Trophoblast cell (in vitro differentiated cells and primary cell): ENCODE measurements around the gene PHOSPHO1.

ENCODE experiments used
- DNase-seq, 2 donors: peaks; one replicate each; pipeline ENCODE4 v3.0.0-alpha.2; 2016
- H2AFZ ChIP-seq: 2 replicates; pipeline ENCODE4 v1.6.1; 2013; ENCODE audit warnings: low read length, moderate library complexity, mild to moderate bottlenecking; ENCODE audit not compliant: insufficient read depth, poor library complexity
- H2AK5ac ChIP-seq: 2 replicates; pipeline ENCODE4 v1.6.1; 2013; ENCODE audit warnings: mild to moderate bottlenecking, low read length
- H2BK120ac ChIP-seq: 2 replicates; pipeline ENCODE4 v1.6.1; 2013; ENCODE audit warnings: low read length, mild to moderate bottlenecking, moderate library complexity; ENCODE audit not compliant: insufficient read depth, poor library complexity
- H2BK12ac ChIP-seq: 2 replicates; pipeline ENCODE4 v1.6.1; 2013; ENCODE audit warnings: mild to moderate bottlenecking, low read length, moderate library complexity
- H2BK5ac ChIP-seq: 2 replicates; pipeline ENCODE4 v1.6.1; 2013; ENCODE audit warnings: low read length, low read depth, moderate library complexity, mild to moderate bottlenecking; ENCODE audit not compliant: poor library complexity
- H3K14ac ChIP-seq: 2 replicates; pipeline ENCODE4 v1.6.1; 2013; ENCODE audit warnings: mild to moderate bottlenecking, low read length
- H3K18ac ChIP-seq: 2 replicates; pipeline ENCODE4 v1.6.1; 2013; ENCODE audit warnings: mild to moderate bottlenecking, low read length
- H3K23ac ChIP-seq: 2 replicates; pipeline ENCODE4 v1.6.1; 2013; ENCODE audit warnings: low read length
- H3K27ac ChIP-seq: 2 replicates; pipeline ENCODE4 v1.5.1; 2013; ENCODE audit warnings: low read depth, mild to moderate bottlenecking, inconsistent platforms, low read length, moderate library complexity
- H3K27me3 ChIP-seq: 2 replicates; pipeline ENCODE4 v1.6.1; 2013; ENCODE audit warnings: inconsistent platforms, mild to moderate bottlenecking, low read length, moderate library complexity; ENCODE audit not compliant: insufficient read depth
- H3K36me3 ChIP-seq, 2 experiments: 1 replicate in 1 of 2; 2 replicates in 1 of 2; pipeline ENCODE4 v1.6.1; 2013; ENCODE audit warnings: low read length in 2 of 2, mild to moderate bottlenecking in 2 of 2, moderate library complexity in 1 of 2; ENCODE audit not compliant: insufficient read depth in 2 of 2, control insufficient read depth in 1 of 2
- H3K4ac ChIP-seq: 2 replicates; pipeline ENCODE4 v1.6.1; 2013; ENCODE audit warnings: low read depth, mild to moderate bottlenecking, low read length, moderate library complexity
- H3K4me1 ChIP-seq, 2 experiments: 1 replicate in 1 of 2; 2 replicates in 1 of 2; pipeline ENCODE4 v1.6.1; 2013; ENCODE audit warnings: low read length in 2 of 2, mild to moderate bottlenecking in 2 of 2, moderate library complexity in 1 of 2; ENCODE audit not compliant: insufficient read depth in 2 of 2, control insufficient read depth in 1 of 2
- H3K4me2 ChIP-seq: 2 replicates; pipeline ENCODE4 v1.6.1; 2013; ENCODE audit warnings: inconsistent platforms, mild to moderate bottlenecking, low read length, moderate library complexity
- H3K4me3 ChIP-seq: 2 replicates; pipeline ENCODE4 v1.5.1; 2013; ENCODE audit warnings: mild to moderate bottlenecking, low read depth, low read length, inconsistent platforms
- H3K79me1 ChIP-seq: one replicate; pipeline ENCODE4 v1.6.1; 2013; ENCODE audit warnings: low read length
- H3K79me2 ChIP-seq: 2 replicates; pipeline ENCODE4 v1.6.1; 2013; ENCODE audit warnings: low read length, mild to moderate bottlenecking; ENCODE audit not compliant: control insufficient read depth, insufficient read depth, poor library complexity
- H3K9ac ChIP-seq: 2 replicates; pipeline ENCODE4 v1.6.1; 2013; ENCODE audit warnings: mild to moderate bottlenecking, low read length
- H3K9me3 ChIP-seq: 2 replicates; pipeline ENCODE4 v1.6.1; 2013; ENCODE audit warnings: low read depth, mild to moderate bottlenecking, control low read depth, inconsistent platforms, low read length; ENCODE audit not compliant: insufficient read depth
- H4K12ac ChIP-seq: 2 replicates; pipeline ENCODE4 v1.6.1; 2013; ENCODE audit warnings: low read depth, mild to moderate bottlenecking, low read length, moderate library complexity
- H4K8ac ChIP-seq: 2 replicates; pipeline ENCODE4 v1.6.1; 2013; ENCODE audit warnings: low read depth, mild to moderate bottlenecking, low read length, moderate library complexity
- H4K91ac ChIP-seq: one replicate; pipeline ENCODE4 v1.6.1; 2013; ENCODE audit warnings: low read depth, mild to moderate bottlenecking, low read length, moderate library complexity
- WGBS: extraction: QIAGEN DNeasy Blood & Tissue Kit; methylation state at CpG from one replicate; pipeline ENCODE4 v1.1.7; 2013; ENCODE audit warnings: missing lambda C conversion rate; ENCODE audit not compliant: insufficient read length, insufficient coverage; ENCODE audit errors: extremely low coverage; 5-methylcytosine and 5-hydroxymethylcytosine counted together

PHOSPHO1 gene

DNA sequence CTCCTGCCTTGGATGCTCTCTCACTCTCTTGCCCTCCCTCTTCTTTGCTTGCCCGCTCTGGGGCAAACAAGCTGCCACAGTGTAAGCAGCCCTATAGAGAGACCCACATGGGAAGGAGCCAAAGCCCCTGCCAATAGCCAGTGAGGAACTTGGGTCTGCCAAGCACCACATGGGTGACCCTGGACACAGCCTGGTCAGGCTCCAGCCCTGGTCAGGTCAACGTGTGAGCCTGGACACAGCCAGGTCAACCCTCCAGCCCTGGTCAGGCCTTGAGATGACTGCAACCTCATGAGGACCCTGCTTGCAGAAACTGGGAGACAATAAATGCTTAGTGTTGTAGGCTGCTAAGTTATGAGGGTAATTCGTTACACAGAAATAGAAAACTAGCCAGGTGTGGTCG is 14.3 kb upstream of the PHOSPHO1 start:
- Histone ChIP-seq H3K9me3 (no peaks in the 10 kb centered on the region), H3K4me1 (no peaks in the 10 kb centered on the region), H3K79me2 (no peaks in the 10 kb centered on the region), H4K12ac (no peak overlapping the region), H3K23ac (no peak overlapping the region), H3K9ac (no peak overlapping the region), H4K91ac (no peak overlapping the region), H3K4me3 (no peak overlapping the region), H2BK12ac (no peak overlapping the region), H2BK5ac (no peak overlapping the region), H3K4me2 (no peak overlapping the region), H2BK120ac (no peak overlapping the region), H3K36me3 (no peaks in the 10 kb centered on the region), H2AK5ac (no peak overlapping the region), H3K27ac (no peak overlapping the region), H2AFZ (no peak overlapping the region), H3K79me1 (peaks cover 3% of the 10 kb centered on the region), H3K14ac (no peak overlapping the region), H3K18ac (no peak overlapping the region), H4K8ac (no peak overlapping the region), H3K27me3 (no peaks in the 10 kb centered on the region), H3K4ac (no peak overlapping the region)
- no peak for DNase-seq
- WGBS: no CpG with 5 or more reads among the region's 4 CpGs

DNA sequence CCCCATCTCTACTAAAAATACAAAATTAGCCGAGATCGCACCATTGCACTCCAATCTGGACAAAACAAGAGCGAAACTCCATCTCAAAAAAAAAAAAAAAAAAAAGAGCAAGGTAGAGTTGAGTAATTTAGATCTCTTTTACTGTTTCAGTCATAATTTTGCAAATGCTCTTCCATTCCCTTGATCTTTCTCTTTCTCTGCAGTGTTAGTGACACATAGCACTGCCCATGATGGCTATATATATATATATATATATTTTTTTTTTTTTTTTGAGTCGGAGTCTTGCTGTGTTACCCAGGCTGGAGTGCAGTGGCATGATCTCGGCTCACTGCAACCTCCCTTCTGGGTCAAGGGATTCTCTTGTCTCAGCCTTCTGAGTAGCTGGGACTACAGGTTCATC is 12.2 kb upstream of the PHOSPHO1 start:
- Histone ChIP-seq H3K4ac (no peak overlapping the region), H3K4me2 (no peak overlapping the region), H3K36me3 (no peaks in the 10 kb centered on the region), H2AFZ (no peak overlapping the region), H3K23ac (no peak overlapping the region), H2BK12ac (no peak overlapping the region), H2AK5ac (no peak overlapping the region), H3K14ac (no peak overlapping the region), H3K4me1 (no peaks in the 10 kb centered on the region), H2BK5ac (no peak overlapping the region), H4K91ac (no peak overlapping the region), H3K79me1 (no peaks in the 10 kb centered on the region), H3K9me3 (no peaks in the 10 kb centered on the region), H4K8ac (no peak overlapping the region), H3K4me3 (no peak overlapping the region), H3K79me2 (no peaks in the 10 kb centered on the region), H3K27me3 (no peaks in the 10 kb centered on the region), H4K12ac (no peak overlapping the region), H3K27ac (no peak overlapping the region), H3K18ac (no peak overlapping the region), H3K9ac (no peak overlapping the region), H2BK120ac (no peak overlapping the region)
- no peak for DNase-seq
- WGBS: no CpG with 5 or more reads among the region's 5 CpGs

DNA sequence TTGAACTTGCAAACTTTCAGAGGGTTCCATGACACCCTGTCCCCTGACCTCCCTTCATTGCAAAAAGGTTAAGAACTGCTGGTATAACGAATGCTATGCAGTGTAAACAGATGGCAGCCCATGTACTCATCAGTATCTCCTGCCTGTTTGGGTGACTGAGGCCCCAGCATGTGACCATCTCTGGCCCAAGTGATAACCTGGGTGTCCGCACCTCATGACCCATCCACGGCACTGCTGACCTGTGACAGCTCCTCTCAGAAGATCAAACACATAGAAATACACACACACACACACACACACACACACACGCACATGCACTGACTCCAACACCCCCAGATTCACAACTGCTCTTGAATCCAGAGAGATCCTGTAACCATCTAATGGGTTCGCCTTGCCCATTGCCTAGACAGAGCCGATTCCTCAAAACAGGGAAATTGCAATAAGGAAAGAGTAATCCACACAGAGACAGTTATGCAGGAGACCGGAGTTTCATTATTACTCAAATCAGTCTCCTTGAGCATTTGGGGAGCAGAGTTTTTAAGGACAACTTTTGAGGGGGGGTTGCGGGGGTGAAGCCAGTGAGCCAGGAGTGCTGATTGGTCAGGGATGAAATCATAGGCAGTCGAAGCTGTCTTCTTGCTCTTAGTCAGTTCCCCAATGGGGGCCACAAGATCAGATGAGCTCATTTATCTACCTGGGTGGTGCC is 11.3 kb upstream of the PHOSPHO1 start:
- WGBS: no CpG with 5 or more reads among the region's 9 CpGs

DNA sequence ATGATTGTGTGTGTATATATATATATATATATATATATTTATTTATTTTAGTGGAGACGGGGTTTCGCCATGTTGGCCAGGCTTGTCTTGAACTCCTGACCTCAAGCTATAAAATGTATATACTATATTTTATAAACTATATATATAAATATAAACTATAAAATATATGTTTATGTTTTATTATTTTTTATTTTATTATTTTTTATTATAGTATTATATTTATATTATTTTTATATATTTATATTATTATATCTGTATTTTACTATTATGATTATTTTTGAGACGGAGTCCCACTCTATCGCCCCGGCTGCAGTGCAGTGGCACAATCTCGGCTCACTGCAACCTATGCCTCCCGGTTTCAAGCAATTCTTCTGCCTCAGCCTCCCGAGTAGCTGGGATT is 10.5 kb upstream of the PHOSPHO1 start:
- H2BK12ac ChIP-seq: no peak overlapping the region
- no peak overlapping the region for H2AK5ac ChIP-seq
- H2BK120ac ChIP-seq: no peak overlapping the region
- H4K12ac ChIP-seq: no peak overlapping the region
- no peak overlapping the region for H2BK5ac ChIP-seq
- H3K79me2 ChIP-seq: no peaks in the 10 kb centered on the region
- H3K27ac ChIP-seq: no peak overlapping the region
- DNase-seq: no peak
- H3K4ac ChIP-seq: no peak overlapping the region
- H3K27me3 ChIP-seq: no peaks in the 10 kb centered on the region
- no peak overlapping the region for H2AFZ ChIP-seq
- H4K91ac ChIP-seq: no peak overlapping the region
- peaks cover 2% of the 10 kb centered on the region for H3K9me3 ChIP-seq
- no peak overlapping the region for H3K4me2 ChIP-seq
- no peaks in the 10 kb centered on the region for H3K36me3 ChIP-seq
- no peak overlapping the region for H3K23ac ChIP-seq
- WGBS: no CpG with 5 or more reads among the region's 8 CpGs
- H3K4me1 ChIP-seq: peaks cover 0 to 1% of the 10 kb centered on the region in 2 experiments
- no peak overlapping the region for H3K9ac ChIP-seq
- H3K79me1 ChIP-seq: peaks cover 2% of the 10 kb centered on the region
- no peak overlapping the region for H3K4me3 ChIP-seq
- no peak overlapping the region for H3K18ac ChIP-seq
- no peak overlapping the region for H3K14ac ChIP-seq
- H4K8ac ChIP-seq: no peak overlapping the region

More for the DNA sequence above, 11.3 kb upstream of the PHOSPHO1 start:
- H3K9ac ChIP-seq: no peak overlapping the region
- no peaks in the 10 kb centered on the region for H3K79me2 ChIP-seq
- H3K27ac ChIP-seq: no peak overlapping the region
- no peaks in the 10 kb centered on the region for H3K36me3 ChIP-seq
- H3K4me1 ChIP-seq: no peaks in the 10 kb centered on the region
- no peak for DNase-seq
- H3K9me3 ChIP-seq: peaks cover 2% of the 10 kb centered on the region
- peaks cover 1% of the 10 kb centered on the region for H3K79me1 ChIP-seq
- no peak overlapping the region for H2AK5ac ChIP-seq
- H3K4ac ChIP-seq: no peak overlapping the region
- H3K23ac ChIP-seq: no peak overlapping the region
- H3K4me2 ChIP-seq: no peak overlapping the region
- no peak overlapping the region for H3K18ac ChIP-seq
- no peak overlapping the region for H3K14ac ChIP-seq
- H3K4me3 ChIP-seq: no peak overlapping the region
- no peak overlapping the region for H4K91ac ChIP-seq
- H2BK12ac ChIP-seq: no peak overlapping the region
- no peak overlapping the region for H2AFZ ChIP-seq
- no peak overlapping the region for H4K12ac ChIP-seq
- H2BK120ac ChIP-seq: no peak overlapping the region
- H4K8ac ChIP-seq: no peak overlapping the region
- no peaks in the 10 kb centered on the region for H3K27me3 ChIP-seq
- no peak overlapping the region for H2BK5ac ChIP-seq
